Measurements from ENCODE around the gene CD14. TPM values are rescaled to one million over a fixed set of nuclear protein-coding genes. Genes with fewer than 3 reads are reported as not detected.

CD14 gene
- total RNA-seq, result 0.15 and 1.3 TPM in 2 replicates

DNA sequence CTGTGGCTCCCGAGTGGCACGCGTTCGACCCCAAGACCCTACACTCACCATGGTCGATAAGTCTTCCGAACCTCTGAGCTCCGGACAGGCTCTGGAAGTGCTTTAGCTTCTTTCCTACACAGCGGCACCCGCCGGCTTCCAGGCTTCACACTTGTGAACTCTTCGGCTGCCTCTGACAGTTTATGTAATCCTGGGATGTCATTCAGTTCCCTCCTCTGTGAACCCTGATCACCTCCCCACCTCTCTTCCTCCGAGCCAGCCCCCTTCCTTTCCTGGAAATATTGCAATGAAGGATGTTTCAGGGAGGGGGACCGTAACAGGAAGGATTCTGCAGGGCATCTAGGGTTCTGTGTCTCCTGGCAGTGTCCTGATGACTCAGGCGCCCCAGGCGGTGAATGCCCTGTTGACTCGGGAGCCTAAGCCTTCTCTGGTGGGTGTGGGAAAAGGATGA lies at the start of gene CD14:
TSS of gene CD14 (minus strand) at position 155 of the 451 bp plus-strand sequence. CDS start at position 51, 104 bp downstream.

DNA sequence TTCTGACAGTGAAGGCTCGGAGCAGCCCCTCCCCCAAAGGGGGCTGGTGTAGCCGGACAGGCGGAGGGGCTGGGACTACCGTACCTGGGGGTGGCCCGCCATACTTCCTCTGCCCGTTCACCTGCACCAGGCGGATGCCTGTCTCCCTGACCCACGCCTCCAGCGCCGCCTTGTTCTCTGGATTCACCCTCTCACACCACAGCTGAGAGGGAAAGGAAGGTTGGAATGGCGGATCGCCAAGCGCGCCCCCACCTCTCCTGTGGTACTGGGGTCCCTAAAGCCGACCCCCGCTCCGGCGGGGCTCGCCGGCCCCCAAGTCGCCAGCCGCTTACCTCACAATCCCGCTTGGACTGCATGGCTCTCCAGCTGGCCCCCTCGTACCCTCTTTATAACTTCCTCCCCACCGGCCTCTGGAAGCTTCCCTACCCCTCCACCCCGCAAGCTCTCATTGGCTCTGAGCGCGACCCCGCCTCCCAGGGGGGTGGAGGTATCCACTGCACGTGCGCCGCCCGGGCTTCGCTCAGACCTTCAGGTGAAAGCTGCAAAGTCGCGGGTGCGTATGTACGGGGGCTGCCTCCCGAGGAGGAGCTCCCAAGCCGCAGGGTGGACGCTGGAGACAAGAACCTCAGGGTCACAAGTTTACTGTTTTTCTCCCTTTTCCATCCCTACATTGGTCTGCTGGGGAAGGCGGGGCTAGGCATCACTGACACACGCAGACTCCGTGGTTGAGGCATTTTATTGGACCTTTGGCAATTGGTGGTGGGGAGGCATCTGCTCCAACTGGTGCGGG lies 40.4 kb upstream of the CD14 start, which contains the start of gene DND1:
TSS of gene DND1 (minus strand) at position 390 of the 790 bp plus-strand sequence. CDS start at position 356, 34 bp downstream.

DNA sequence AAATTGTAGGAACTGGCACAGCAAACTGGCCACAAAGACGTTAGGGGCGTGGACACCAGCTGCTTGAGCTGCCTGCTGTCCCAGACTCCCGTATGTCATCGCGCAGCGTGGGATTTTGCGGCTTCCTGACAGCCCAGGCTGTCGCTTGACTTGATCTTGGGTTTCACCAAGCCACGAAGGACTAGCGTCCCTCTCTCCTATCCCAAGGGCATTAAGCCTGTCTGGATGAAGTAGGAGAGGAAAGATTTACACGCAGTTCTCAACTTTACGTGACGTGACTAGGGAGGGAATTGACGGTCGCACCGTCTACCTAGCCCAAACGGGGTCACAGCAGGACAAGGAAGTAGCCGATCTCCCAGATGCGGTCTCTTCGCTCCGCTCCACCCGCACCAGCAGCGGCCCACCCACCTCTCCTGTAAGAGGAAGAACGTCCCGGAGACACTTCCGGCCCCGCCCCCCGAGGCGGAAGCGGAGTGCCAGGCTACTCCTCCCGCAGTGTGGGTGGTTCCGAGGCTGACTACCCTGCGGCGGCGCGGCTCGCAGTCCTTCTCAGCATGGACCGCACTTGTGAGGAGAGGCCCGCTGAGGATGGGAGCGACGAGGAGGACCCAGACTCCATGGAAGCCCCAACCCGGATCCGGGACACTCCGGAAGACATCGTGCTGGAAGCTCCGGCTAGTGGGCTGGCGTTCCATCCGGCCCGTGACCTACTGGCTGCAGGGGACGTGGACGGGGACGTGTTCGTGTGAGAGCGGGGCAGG lies 31.6 kb upstream of the CD14 start, which contains the start of gene WDR55:
TSS of gene WDR55 (plus strand) at position 546 of the 761 bp plus-strand sequence. CDS start at position 555, 9 bp downstream.

DNA sequence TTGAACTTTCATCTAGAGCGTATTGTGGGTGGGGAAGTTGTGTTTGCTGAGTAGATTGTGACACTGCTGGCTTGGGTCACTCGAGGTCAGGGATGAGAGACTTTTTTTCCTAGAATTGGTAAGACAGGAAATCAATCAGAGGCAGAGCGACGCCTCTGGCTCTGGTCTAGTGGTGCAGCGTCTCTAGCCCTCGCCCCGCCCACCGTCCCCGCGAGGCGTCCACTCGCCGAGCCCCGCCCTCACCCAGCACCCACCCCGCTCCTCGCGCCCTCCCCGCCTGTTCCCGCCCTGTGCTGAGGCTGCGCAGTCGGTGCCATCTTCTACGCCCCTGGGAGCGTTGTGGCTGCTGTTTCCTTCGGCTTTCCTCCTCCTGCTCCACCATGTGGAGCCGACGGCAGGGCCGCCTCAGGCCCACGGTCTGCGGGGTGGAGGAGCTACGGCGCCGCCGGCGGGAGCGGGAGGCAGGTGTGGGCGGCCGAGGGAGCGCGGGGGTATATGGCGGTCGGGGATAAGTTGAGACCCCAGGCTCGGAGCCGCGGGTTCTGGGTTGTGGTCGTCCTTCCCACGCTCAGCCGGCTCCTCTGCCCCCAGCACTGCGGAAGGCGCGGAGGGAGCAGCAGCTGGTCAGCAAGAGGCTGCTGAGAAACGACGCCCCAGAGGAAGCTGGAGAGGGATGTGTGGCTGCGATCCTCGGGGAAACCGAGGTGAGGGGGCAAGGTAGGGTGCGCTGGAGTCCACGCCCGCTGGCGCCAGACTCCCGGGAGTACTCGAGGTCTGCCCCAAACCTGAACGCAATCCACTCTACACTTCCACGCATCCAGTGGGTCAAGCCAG lies 6.4 kb upstream of the CD14 start, which contains the start of gene TMCO6:
TSS of gene TMCO6 (plus strand) at position 304 of the 834 bp plus-strand sequence. CDS start at position 381, 77 bp downstream.

Other genes starting within 250 kb of the CD14 start
- 34.6 and 55.5 TPM in 2 replicates for gene ANKHD1, start 231.3 kb downstream of the CD14 start, total RNA-seq
- 7.4 and 15.3 TPM in 2 replicates for gene EIF4EBP3, start 85.5 kb downstream of the CD14 start, total RNA-seq
- gene SRA1, start 75.7 kb downstream of the CD14 start, total RNA-seq, result 24.0 and 25.6 TPM in 2 replicates
- 8.4 and 9.0 TPM in 2 replicates for gene APBB3, start 68.6 kb downstream of the CD14 start, total RNA-seq
- 26.9 and 37.6 TPM in 2 replicates for gene SLC35A4, start 68.3 kb downstream of the CD14 start, total RNA-seq
- gene TMCO6, start 6.3 kb upstream of the CD14 start, total RNA-seq, result 26.7 and 72.8 TPM in 2 replicates
- 47.4 and 58.0 TPM in 2 replicates for gene NDUFA2, start 14.5 kb upstream of the CD14 start, total RNA-seq
- gene IK, start 14.7 kb upstream of the CD14 start, total RNA-seq, result 62.4 and 66.5 TPM in 2 replicates
- 15.8 and 18.2 TPM in 2 replicates for gene WDR55, start 31.7 kb upstream of the CD14 start, total RNA-seq
- gene DND1, start 40.4 kb upstream of the CD14 start, total RNA-seq, result not detected in 2 replicates
- gene HARS1, start 58.2 kb upstream of the CD14 start, total RNA-seq, result 43.6 and 55.7 TPM in 2 replicates
- 20.3 and 21.3 TPM in 2 replicates for gene HARS2, start 58.3 kb upstream of the CD14 start, total RNA-seq
- 18.2 and 25.1 TPM in 2 replicates for gene ZMAT2, start 67.3 kb upstream of the CD14 start, total RNA-seq
- 0.05 TPM in 1 of 2 replicates, not detected in the other for gene PCDHA1, start 153.0 kb upstream of the CD14 start, total RNA-seq
- not detected in 2 replicates for gene PCDHA2, start 161.7 kb upstream of the CD14 start, total RNA-seq
- 0.10 and 0.25 TPM in 2 replicates for gene PCDHA3, start 167.9 kb upstream of the CD14 start, total RNA-seq
- gene PCDHA4, start 173.9 kb upstream of the CD14 start, total RNA-seq, result 0.24 and 0.31 TPM in 2 replicates
- not detected in 2 replicates for gene PCDHA5, start 188.4 kb upstream of the CD14 start, total RNA-seq
- 0.37 and 0.64 TPM in 2 replicates for gene PCDHA6, start 194.8 kb upstream of the CD14 start, total RNA-seq
- 0.15 and 0.56 TPM in 2 replicates for gene PCDHA7, start 201.1 kb upstream of the CD14 start, total RNA-seq
- gene PCDHA8, start 208.0 kb upstream of the CD14 start, total RNA-seq, result 0.06 TPM in 1 of 2 replicates, not detected in the other
- 0.05 TPM in 1 of 2 replicates, not detected in the other for gene PCDHA9, start 215.2 kb upstream of the CD14 start, total RNA-seq
- gene PCDHA10, start 222.7 kb upstream of the CD14 start, total RNA-seq, result 0.06 and 0.59 TPM in 2 replicates
- not detected in 2 replicates for gene PCDHA11, start 235.8 kb upstream of the CD14 start, total RNA-seq
- 0.06 and 0.34 TPM in 2 replicates for gene PCDHA12, start 242.1 kb upstream of the CD14 start, total RNA-seq
- 0.39 TPM in 1 of 2 replicates, not detected in the other for gene PCDHA13, start 248.9 kb upstream of the CD14 start, total RNA-seq